Measurements from ENCODE around the gene CNTN5.

- TF ChIP-seq EZH2phosphoT487 (IDR thresholded peaks at IDR 0.05; ENCODE audit: insufficient read depth, low read depth) (no peak), EZH2 (IDR thresholded peaks at IDR 0.05; ENCODE audit: insufficient read depth, poor library complexity, severe bottlenecking) (no peak)
Observed at GRCh38 chr11:99424313-99425084, 403.8 kb downstream of the CNTN5 start.

Data from GM23248 (cell line).